GM12878 (cell line): Measurements from ENCODE around the gene SLC15A5. TPM values are rescaled to one million over a fixed set of nuclear protein-coding genes. Genes with fewer than 3 reads are reported as not detected.

Source experiments
- ATAC-seq: fragments of 200-7000 bp; cut with Tn5 transposase; 3 replicates; pipeline ENCODE4 v1.9.1; 2020; ENCODE audit warnings: mild to moderate bottlenecking, moderate library complexity
- BruUV-seq: library from RNA; stranded (reverse); fragments of 400-500 nt; replicated peaks from 2 replicates; lab custom pipeline; 2021; lab: Mats Ljungman, UMichigan
- CTCF ChIA-PET: fragments of 300-600 bp; sonication (Branson Sonifier 250); formaldehyde crosslinking; extraction: SDS; loops from one replicate; lab custom pipeline; 2021; ENCODE audit warnings: inconsistent platforms; lab: Yijun Ruan, JAX
- POLR2A ChIA-PET: fragments of 350-600 bp; formaldehyde crosslinking; extraction: SDS; loops from one replicate; lab custom pipeline; 2021; ENCODE audit warnings: inconsistent platforms; lab: Charles Lee
- RAD21 ChIA-PET: fragments of 300-600 bp; sonication (Branson Sonifier 250); formaldehyde crosslinking; loops from one replicate; lab custom pipeline; 2023; ENCODE audit warnings: antibody characterized with exemption; ENCODE audit not compliant: unreplicated experiment; lab: Charles Lee
- SMC1A ChIA-PET: fragments of 300-600 bp; sonication (Branson Sonifier 250); formaldehyde crosslinking; loops from one replicate; lab custom pipeline; 2023; ENCODE audit not compliant: unreplicated experiment, uncharacterized antibody; lab: Charles Lee
- DNase-seq: peaks from one replicate; pipeline ENCODE4 v3.0.0-alpha.2; 2011; ENCODE audit warnings: low read depth, low spot score
- FAIRE-seq: peaks from 3 replicates; lab custom pipeline; 2011; peaks lifted over from hg19 to GRCh38; lab: Jason Lieb, UNC
- H2AFZ ChIP-seq: 2 replicates; pipeline ENCODE4 v1.6.0; 2011; ENCODE audit warnings: low read depth, low read length, control low read depth; ENCODE audit not compliant: control insufficient read depth
- H3K27ac ChIP-seq: 2 replicates; pipeline ENCODE4 v1.5.1; 2011; ENCODE audit warnings: control low read depth; ENCODE audit not compliant: control insufficient read depth, insufficient read depth
- H3K27me3 ChIP-seq, 2 experiments: replicated peaks in 1 of 2; 2 replicates each; pipeline versions ENCODE4 v1.6.0 to v1.6.1; 2011; ENCODE audit warnings: low read length in 1 of 2; ENCODE audit not compliant: control insufficient read depth in 2 of 2, insufficient read depth in 2 of 2
- H3K36me3 ChIP-seq, 2 experiments: 2 replicates each; pipeline ENCODE4 v1.5.1; 2011; ENCODE audit warnings: low read length in 1 of 2; ENCODE audit not compliant: control insufficient read depth in 2 of 2, insufficient read depth in 2 of 2
- H3K4me1 ChIP-seq: 2 replicates; pipeline ENCODE4 v1.6.1; 2011; ENCODE audit warnings: mild to moderate bottlenecking, low read length, moderate library complexity, mixed read lengths; ENCODE audit not compliant: control insufficient read depth, insufficient read depth
- H3K4me2 ChIP-seq: 2 replicates; pipeline ENCODE4 v1.6.0; 2011; ENCODE audit warnings: control low read depth; ENCODE audit not compliant: control insufficient read depth, insufficient read depth
- H3K4me3 ChIP-seq: fragments of 200-600 bp; sonication (generic); 2 replicates; pipeline ENCODE4 v1.5.1; 2016
- H3K79me2 ChIP-seq: 2 replicates; pipeline ENCODE4 v1.6.0; 2011; ENCODE audit warnings: low read length; ENCODE audit not compliant: control insufficient read depth, insufficient read depth
- H3K9ac ChIP-seq: 2 replicates; pipeline ENCODE4 v1.8.0; 2011; ENCODE audit warnings: low read length, control low read depth, mixed read lengths; ENCODE audit not compliant: control insufficient read depth, insufficient read depth
- H3K9me3 ChIP-seq: replicated peaks from 3 replicates; pipeline ENCODE4 v1.5.1; 2011; ENCODE audit warnings: mild to moderate bottlenecking, low read length; ENCODE audit not compliant: control insufficient read depth, insufficient read depth
- H4K20me1 ChIP-seq: 2 replicates; pipeline ENCODE4 v1.6.0; 2011; ENCODE audit not compliant: control insufficient read depth, insufficient read depth
- CHD1 ChIP-seq: IDR thresholded peaks from 2 replicates; pipeline ENCODE4 v1.6.1; 2012; ENCODE audit warnings: low read depth, low read length, improper control_type of control experiment
- ELK1 ChIP-seq: IDR thresholded peaks from 2 replicates; pipeline ENCODE4 v1.6.1; 2012; ENCODE audit warnings: low read depth, low read length, improper control_type of control experiment
- EZH2 ChIP-seq: IDR thresholded peaks from 2 replicates; pipeline ENCODE4 v1.6.1; 2012; ENCODE audit warnings: low read depth, mild to moderate bottlenecking, control low read depth, inconsistent platforms, low read length, borderline replicate concordance; ENCODE audit not compliant: control insufficient read depth
- FOXK2 ChIP-seq: fragments of 450-650 bp; IDR thresholded peaks from 2 replicates; pipeline ENCODE4 v1.6.1; 2017; ENCODE audit warnings: mild to moderate bottlenecking, moderate library complexity
- FOXM1 ChIP-seq: IDR thresholded peaks from 2 replicates; pipeline ENCODE4 v1.6.1; 2012; ENCODE audit warnings: low read depth, mild to moderate bottlenecking, inconsistent platforms, low read length, moderate library complexity
- GABPA ChIP-seq: IDR thresholded peaks from 2 replicates; pipeline ENCODE4 v1.6.1; 2014; ENCODE audit warnings: antibody characterized with exemption, low read depth, mild to moderate bottlenecking, inconsistent platforms
- HDGF ChIP-seq: fragments of 450-650 bp; IDR thresholded peaks from 2 replicates; pipeline ENCODE4 v1.6.1; 2016; ENCODE audit warnings: antibody characterized with exemption
- IRF4 ChIP-seq: IDR thresholded peaks from 2 replicates; pipeline ENCODE4 v1.6.1; 2011; ENCODE audit warnings: low read depth, low read length
- JUNB ChIP-seq: IDR thresholded peaks from 2 replicates; pipeline ENCODE4 v1.6.1; 2016; ENCODE audit warnings: antibody characterized with exemption, mild to moderate bottlenecking
- MEF2B ChIP-seq: fragments of 450-650 bp; IDR thresholded peaks from 2 replicates; pipeline ENCODE4 v1.6.1; 2018; ENCODE audit warnings: mild to moderate bottlenecking, moderate library complexity; ENCODE audit not compliant: partially characterized antibody, poor library complexity, severe bottlenecking
- PAX8 ChIP-seq: fragments of 450-650 bp; IDR thresholded peaks from 2 replicates; pipeline ENCODE4 v1.6.1; 2017; ENCODE audit warnings: mild to moderate bottlenecking, moderate library complexity
- POU2F2 ChIP-seq: IDR thresholded peaks from 3 replicates; pipeline ENCODE4 v1.6.1; 2011; ENCODE audit warnings: low read depth, mild to moderate bottlenecking, low read length, borderline replicate concordance
- SIN3A ChIP-seq: IDR thresholded peaks from 2 replicates; pipeline ENCODE4 v1.6.1; 2012; ENCODE audit warnings: low read depth, low read length, improper control_type of control experiment
- SMAD1 ChIP-seq: fragments of 450-650 bp; IDR thresholded peaks from 2 replicates; pipeline ENCODE4 v1.6.1; 2018; ENCODE audit warnings: mild to moderate bottlenecking, low read depth; ENCODE audit not compliant: partially characterized antibody
- SRF ChIP-seq, 2 experiments: IDR thresholded peaks; 2 replicates each; pipeline ENCODE4 v1.6.1; 2011; ENCODE audit warnings: low read depth in 2 of 2, low read length in 2 of 2, mild to moderate bottlenecking in 1 of 2, moderate library complexity in 1 of 2
- WRNIP1 ChIP-seq: IDR thresholded peaks from 2 replicates; pipeline ENCODE4 v1.6.1; 2011; ENCODE audit warnings: low read depth, low read length, improper control_type of control experiment, borderline replicate concordance
- WGBS: methylation state at CpG from one replicate; pipeline ENCODE4 v1.1.6; 2016; ENCODE audit warnings: low lambda C conversion rate; ENCODE audit not compliant: insufficient replicate concordance, insufficient coverage; ENCODE audit errors: missing lambda C conversion rate; 5-methylcytosine and 5-hydroxymethylcytosine counted together
- in situ Hi-C: fragments of 300-500 bp; cut with MboI; formaldehyde crosslinking; loops from 9 replicates; pipeline ENCODE4 v1.14.3; 2018; ENCODE audit warnings: mixed read lengths
- intact Hi-C: fragments of 100-400 bp; cut with micrococcal nuclease; formaldehyde crosslinking; loops from one replicate; pipeline ENCODE4 v1.14.2; 2022; ENCODE audit not compliant: unreplicated experiment
- polyA plus RNA-seq, 11 experiments: library from polyadenylated mRNA; depleted of rRNA in 4 of 11; unstranded in 6 of 11; stranded (reverse) in 5 of 11; fragments of >200 nt; fragmentation: Nextera tagmentation in 4 of 11; fragmentation: Illumina TruSeq in 1 of 11; extraction: Ambion mirVana in 4 of 11; extraction: Trizol in 1 of 11; gene quantifications; 1 replicate in 1 of 11; 2 replicates in 10 of 11; pipeline versions ENCODE4 v1.2.1 to v1.2.3, GENCODE V29; 2011 to 2016; ENCODE audit warnings: inconsistent platforms in 2 of 11, missing spikeins in 2 of 11, low read depth in 1 of 11
- total RNA-seq, 4 experiments: library from RNA; depleted of rRNA in 3 of 4; stranded (reverse); fragments of >200 nt in 3 of 4; fragmentation: Illumina TruSeq in 1 of 4; extraction: Trizol in 1 of 4; gene quantifications; 2 replicates each; pipeline versions ENCODE4 v1.2.1 to v1.2.3, GENCODE V29; 2013 to 2021
- TF ChIP-seq, protein P1 (sequence below): IDR thresholded peaks from 2 replicates; pipeline ENCODE4 v1.6.1; 2011; ENCODE audit warnings: borderline replicate concordance, low read depth, mild to moderate bottlenecking, moderate library complexity, mixed read lengths, low read length; ENCODE audit not compliant: insufficient read depth; ENCODE audit errors: extremely low read length
- TF ChIP-seq, protein P2 (sequence below): IDR thresholded peaks from 2 replicates; pipeline ENCODE4 v1.6.1; 2012; ENCODE audit warnings: low read depth, low read length, improper control_type of control experiment

The SLC15A5 gene
- total and polyA plus RNA-seq, 10 of the 15 experiments (the other 5 are each of a cell fraction or from before 2014, with no cell fraction given): not detected

- ATAC-seq: no peak
- SMC1A ChIA-PET: no interaction called here
- POLR2A ChIA-PET: no interaction called here
Measured at GRCh38 chr12:16282978-16283377, 5.5 kb upstream of the SLC15A5 start.

More at GRCh38 chr12:16282978-16283377, 5.5 kb upstream of the SLC15A5 start:
- Histone ChIP-seq H3K4me2 (no peak overlapping the region), H3K79me2 (no peaks in the 10 kb centered on the region), H3K36me3 (no peaks in the 10 kb centered on the region), H3K4me3 (no peak overlapping the region), H3K27ac (no peak overlapping the region), H3K4me1 (no peaks in the 10 kb centered on the region), H3K9me3 (no peaks in the 10 kb centered on the region), H3K9ac (no peak overlapping the region), H4K20me1 (no peaks in the 10 kb centered on the region), H3K27me3 (no peaks in the 10 kb centered on the region), H2AFZ (no peak overlapping the region)
- ChIA-PET CTCF (interaction anchor here (1.1 kb wide), 1 partner anchor 10 kb away, joined by 3 read pairs; no protein-coding TSS in a partner anchor), RAD21 (no interaction called here)
- FAIRE-seq (no peak), DNase-seq (no peak)
- WGBS: 4% methylated on average over 2 of the region's 2 CpGs
- in situ Hi-C loops: no loop called here
- intact Hi-C loops: no loop called here
- TF ChIP-seq, protein P1, sequence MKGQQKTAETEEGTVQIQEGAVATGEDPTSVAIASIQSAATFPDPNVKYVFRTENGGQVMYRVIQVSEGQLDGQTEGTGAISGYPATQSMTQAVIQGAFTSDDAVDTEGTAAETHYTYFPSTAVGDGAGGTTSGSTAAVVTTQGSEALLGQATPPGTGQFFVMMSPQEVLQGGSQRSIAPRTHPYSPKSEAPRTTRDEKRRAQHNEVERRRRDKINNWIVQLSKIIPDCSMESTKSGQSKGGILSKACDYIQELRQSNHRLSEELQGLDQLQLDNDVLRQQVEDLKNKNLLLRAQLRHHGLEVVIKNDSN: no peak
- no peak for TF ChIP-seq FOXK2
- no peak for TF ChIP-seq ELK1
- no peak for TF ChIP-seq PAX8
- TF ChIP-seq MEF2B: no peak
- TF ChIP-seq POU2F2: no peak
- TF ChIP-seq JUNB: no peak
- TF ChIP-seq SIN3A: no peak
- TF ChIP-seq, protein P2, sequence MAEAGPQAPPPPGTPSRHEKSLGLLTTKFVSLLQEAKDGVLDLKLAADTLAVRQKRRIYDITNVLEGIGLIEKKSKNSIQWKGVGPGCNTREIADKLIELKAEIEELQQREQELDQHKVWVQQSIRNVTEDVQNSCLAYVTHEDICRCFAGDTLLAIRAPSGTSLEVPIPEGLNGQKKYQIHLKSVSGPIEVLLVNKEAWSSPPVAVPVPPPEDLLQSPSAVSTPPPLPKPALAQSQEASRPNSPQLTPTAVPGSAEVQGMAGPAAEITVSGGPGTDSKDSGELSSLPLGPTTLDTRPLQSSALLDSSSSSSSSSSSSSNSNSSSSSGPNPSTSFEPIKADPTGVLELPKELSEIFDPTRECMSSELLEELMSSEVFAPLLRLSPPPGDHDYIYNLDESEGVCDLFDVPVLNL: no peak
- TF ChIP-seq CHD1: no peak
- TF ChIP-seq FOXM1: no peak
- TF ChIP-seq SMAD1: no peak
- TF ChIP-seq SRF (IDR thresholded peaks at IDR 0.05; ENCODE audit: low read depth in 2 of 2, low read length in 2 of 2): no peak
- TF ChIP-seq HDGF: no peak
- no peak for TF ChIP-seq EZH2
- no peak for TF ChIP-seq WRNIP1
- TF ChIP-seq GABPA: no peak
- TF ChIP-seq IRF4: no peak
- no TSS peak for BruUV-seq
